HL-60/S4 (cell line): Measurements from ENCODE around the gene CDHR5.

Source experiments
- in situ Hi-C: fragments of 300-500 bp; cut with MboI; formaldehyde crosslinking; loops from 2 replicates; pipeline ENCODE4 v1.14.3; 2022; ENCODE audit warnings: low sequenced_read_pairs

Gene CDHR5

GRCh38 chr11:611001-611996, 13.5 kb downstream of the CDHR5 start:
- in situ Hi-C loops = no loop called here

- in situ Hi-C loops = no loop called here
These were observed 14.5 kb downstream of the CDHR5 start for GRCh38 chr11:610146-610801.

GRCh38 chr11:609341-609811, 15.4 kb downstream of the CDHR5 start:
- in situ Hi-C loops = no loop called here

- in situ Hi-C loops = no loop called here
These were observed 15.9 kb downstream of the CDHR5 start for GRCh38 chr11:608791-609251.

- in situ Hi-C loops = no loop called here
These were observed 16.6 kb downstream of the CDHR5 start for GRCh38 chr11:607971-608659.

- in situ Hi-C loops = no loop called here
These were observed 17.6 kb downstream of the CDHR5 start for GRCh38 chr11:607020-607780.

- in situ Hi-C loops = no loop called here
These were observed 18.5 kb downstream of the CDHR5 start for GRCh38 chr11:606245-606644.

- in situ Hi-C loops = no loop called here
These were observed 19.2 kb downstream of the CDHR5 start for GRCh38 chr11:605286-606129.

- in situ Hi-C loops = no loop called here
These were observed 21.6 kb downstream of the CDHR5 start for GRCh38 chr11:603154-603553.

- in situ Hi-C loops = no loop called here
These were observed 23.0 kb downstream of the CDHR5 start for GRCh38 chr11:601573-602245.

GRCh38 chr11:598005-598680, 26.6 kb downstream of the CDHR5 start:
- in situ Hi-C loops = no loop called here

- in situ Hi-C loops = no loop called here
These were observed 27.5 kb downstream of the CDHR5 start for GRCh38 chr11:597166-597725.

- in situ Hi-C loops = no loop called here
These were observed 28.4 kb downstream of the CDHR5 start for GRCh38 chr11:596374-596773.

- in situ Hi-C loops = no loop called here
These were observed 29.4 kb downstream of the CDHR5 start for GRCh38 chr11:595400-595799.

- in situ Hi-C loops = no loop called here
These were observed 31.4 kb downstream of the CDHR5 start for GRCh38 chr11:593347-593746.

GRCh38 chr11:592918-593317, 31.8 kb downstream of the CDHR5 start:
- in situ Hi-C loops = no loop called here

- in situ Hi-C loops = no loop called here
These were observed 32.3 kb downstream of the CDHR5 start for GRCh38 chr11:592501-592900.

- in situ Hi-C loops = no loop called here
These were observed 33.8 kb downstream of the CDHR5 start for GRCh38 chr11:590997-591396.
